ENCODE measurements around the gene CCNK.

DNA sequence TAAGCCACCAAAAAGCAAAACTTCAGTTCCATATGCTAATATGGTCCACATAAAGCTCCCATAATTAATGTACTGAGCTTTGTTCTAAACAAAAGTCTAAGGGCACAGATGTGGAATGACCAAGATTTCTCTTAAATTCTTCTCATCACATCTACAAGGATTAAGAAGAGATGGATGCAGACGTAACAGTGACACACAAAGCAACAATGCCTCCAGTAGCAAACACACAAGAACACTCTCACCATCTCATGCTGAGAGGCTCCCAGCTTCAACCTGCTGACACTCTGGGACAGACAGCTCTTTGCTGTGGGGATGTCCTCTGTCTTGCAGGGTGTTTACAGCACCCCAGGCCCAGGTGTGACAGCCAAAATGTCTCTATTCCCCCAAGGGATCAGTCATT, 48.7 kb upstream of the CCNK start:
- TF ChIP-seq CTCF (IDR thresholded peaks at IDR 0.05; ENCODE audit: low read depth, low read length, poor library complexity, severe bottlenecking) (no peak), EZH2phosphoT487 (IDR thresholded peaks at IDR 0.05; ENCODE audit: borderline replicate concordance, low read length) (no peak)
